ENCODE results near the gene KCNT2. TPM values are rescaled to one million over a fixed set of nuclear protein-coding genes. Genes with fewer than 3 reads are reported as not detected.

KCNT2 gene
- total RNA-seq, 4 donors from 2014 or later, result 6.5 to 16.6 (median 8.0) TPM

GRCh38 chr1:196387766-196388165 lies 220.5 kb downstream of the KCNT2 start:
- Histone ChIP-seq H3K4me1 (no peaks in the 10 kb centered on the region), H3K27ac (replicated peaks in 1 of 4) (no peak overlapping the region), H3K27me3 (no peaks in the 10 kb centered on the region), H3K4me3 (no peak overlapping the region), H3K9me3 (no peaks in the 10 kb centered on the region), H3K36me3 (no peaks in the 10 kb centered on the region)
- TF ChIP-seq EP300 (IDR thresholded peaks at IDR 0.05) (no peak), CTCF (IDR thresholded peaks at IDR 0.05) (no peak), POLR2A (IDR thresholded peaks at IDR 0.05; ENCODE audit: low read depth) (no peak), POLR2AphosphoS5 (IDR thresholded peaks at IDR 0.05) (no peak)
- 87% methylated on average over 3 of the region's 3 CpGs for WGBS
- DNase-seq (ENCODE audit: extremely low spot score), result no peak
- intact Hi-C loops (cut with DNase I), result no loop called here

GRCh38 chr1:196385109-196385508 lies 223.1 kb downstream of the KCNT2 start:
- H3K4me1 ChIP-seq, result peaks cover 0 to 8% (median 4%) of the 10 kb centered on the region in 4 donors
- H3K27me3 ChIP-seq, result no peaks in the 10 kb centered on the region
- no peak for DNase-seq (ENCODE audit: extremely low spot score)
- no peaks in the 10 kb centered on the region for H3K36me3 ChIP-seq
- H3K9me3 ChIP-seq, result no peaks in the 10 kb centered on the region
- H3K4me3 ChIP-seq, result no peak overlapping the region
- 97% methylated on average over 4 of the region's 4 CpGs for WGBS
- no peak overlapping the region for H3K27ac ChIP-seq (replicated peaks in 1 of 4)
- intact Hi-C loops (cut with DNase I), result no loop called here
- TF ChIP-seq EP300 (IDR thresholded peaks at IDR 0.05) (no peak), POLR2AphosphoS5 (IDR thresholded peaks at IDR 0.05) (no peak), POLR2A (IDR thresholded peaks at IDR 0.05; ENCODE audit: low read depth) (no peak), CTCF (IDR thresholded peaks at IDR 0.05) (no peak)

GRCh38 chr1:196382383-196382782 lies 225.9 kb downstream of the KCNT2 start:
- no peaks in the 10 kb centered on the region for H3K27me3 ChIP-seq
- intact Hi-C loops (cut with DNase I), result no loop called here
- TF ChIP-seq EP300 (IDR thresholded peaks at IDR 0.05) (no peak), POLR2AphosphoS5 (IDR thresholded peaks at IDR 0.05) (no peak), POLR2A (IDR thresholded peaks at IDR 0.05; ENCODE audit: low read depth) (no peak), CTCF (IDR thresholded peaks at IDR 0.05) (no peak)
- no peak overlapping the region for H3K4me3 ChIP-seq
- H3K36me3 ChIP-seq, result no peaks in the 10 kb centered on the region
- peaks cover 0 to 12% (median 6%) of the 10 kb centered on the region in 4 donors for H3K4me1 ChIP-seq
- 92% methylated on average over 6 of the region's 6 CpGs for whole genome bisulfite sequencing
- no peak overlapping the region for H3K27ac ChIP-seq (replicated peaks in 1 of 4)
- H3K9me3 ChIP-seq, result no peaks in the 10 kb centered on the region
- DNase-seq (ENCODE audit: extremely low spot score), result no peak

- H3K36me3 ChIP-seq, result no peaks in the 10 kb centered on the region
- H3K4me1 ChIP-seq, result peaks cover 0 to 12% (median 6%) of the 10 kb centered on the region in 4 donors
- intact Hi-C loops (cut with DNase I), result no loop called here
- no peak overlapping the region for H3K27ac ChIP-seq (replicated peaks in 1 of 4)
- no peak for DNase-seq (ENCODE audit: extremely low spot score)
- H3K9me3 ChIP-seq, result no peaks in the 10 kb centered on the region
- TF ChIP-seq POLR2AphosphoS5 (IDR thresholded peaks at IDR 0.05), result no peak
- TF ChIP-seq CTCF (IDR thresholded peaks at IDR 0.05), result no peak
- no peak for TF ChIP-seq EP300 (IDR thresholded peaks at IDR 0.05)
- no peak for TF ChIP-seq POLR2A (IDR thresholded peaks at IDR 0.05; ENCODE audit: low read depth)
- H3K27me3 ChIP-seq, result no peaks in the 10 kb centered on the region
- no peak overlapping the region for H3K4me3 ChIP-seq
- WGBS, result 98% methylated on average over 4 of the region's 4 CpGs
Observed at GRCh38 chr1:196381544-196381943, 226.7 kb downstream of the KCNT2 start.

GRCh38 chr1:196380316-196380715 lies 227.9 kb downstream of the KCNT2 start:
- Histone ChIP-seq H3K4me1 (peaks cover 0 to 12% (median 6%) of the 10 kb centered on the region in 4 donors), H3K36me3 (no peaks in the 10 kb centered on the region), H3K4me3 (no peak overlapping the region), H3K9me3 (no peaks in the 10 kb centered on the region), H3K27ac (replicated peaks in 1 of 4) (no peak overlapping the region), H3K27me3 (no peaks in the 10 kb centered on the region)
- 16% methylated on average over 1 of the region's 1 CpG for WGBS
- TF ChIP-seq POLR2A (IDR thresholded peaks at IDR 0.05; ENCODE audit: low read depth) (no peak), CTCF (IDR thresholded peaks at IDR 0.05) (no peak), EP300 (IDR thresholded peaks at IDR 0.05) (no peak), POLR2AphosphoS5 (IDR thresholded peaks at IDR 0.05) (no peak)
- intact Hi-C loops (cut with DNase I), result no loop called here
- DNase-seq (ENCODE audit: extremely low spot score), result no peak
